Activated CD4-positive, CD25-positive, alpha-beta regulatory T cell treated with anti-CD3 and anti-CD28 coated beads, Interleukin-2, amount 50 U/mL, for 16 hours (primary cell): ENCODE measurements around the gene XXYLT1.
"Not testable (repeated sequence)": the region's sequence is repeated elsewhere in the genome, so short reads cannot be mapped to it uniquely, and the experiment has no call there.

Source experiments
- DNase-seq: peaks from one replicate; pipeline ENCODE4 v3.0.0-alpha.2; 2020; ENCODE audit warnings: low read depth, low spot score

The XXYLT1 gene

DNA sequence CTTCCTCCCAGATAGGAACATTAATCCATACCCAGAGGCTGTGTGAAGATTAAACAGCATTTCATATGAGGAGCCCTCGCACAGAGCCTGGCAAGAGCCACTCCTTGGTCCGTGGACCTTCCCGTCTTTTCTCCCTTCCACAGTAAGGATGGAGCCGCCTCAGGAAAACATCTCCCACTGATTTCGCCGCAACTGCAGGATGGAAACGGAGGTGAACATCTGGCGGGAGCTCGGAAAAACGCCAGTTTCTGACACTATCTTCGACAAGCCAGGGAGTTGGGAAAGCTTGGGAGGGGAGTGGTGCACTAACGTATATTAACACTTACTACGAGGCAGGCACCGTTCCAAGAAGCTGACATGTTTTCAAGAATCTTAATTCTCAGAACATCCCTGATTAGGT lies 157.9 kb downstream of the XXYLT1 start:
- DNase-seq, result no peak

DNA sequence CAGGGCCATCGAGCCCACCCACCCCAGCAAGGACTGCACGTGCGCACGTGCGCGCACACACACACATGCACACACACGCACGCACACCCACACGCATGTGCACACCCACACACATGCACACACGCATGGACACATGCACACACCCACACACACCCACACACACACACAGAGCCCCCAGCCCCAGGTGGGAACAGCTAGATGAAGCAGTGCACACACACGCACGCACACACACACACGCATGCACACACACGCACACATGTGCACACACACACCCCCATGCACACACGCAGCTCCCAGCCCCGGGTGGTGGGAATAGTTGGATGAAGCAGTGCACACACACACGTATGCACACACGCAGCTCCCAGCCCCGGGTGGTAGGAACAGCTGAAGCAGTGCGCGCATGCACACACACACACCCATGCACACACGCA lies 158.6 kb downstream of the XXYLT1 start:
- no peak for DNase-seq

DNA sequence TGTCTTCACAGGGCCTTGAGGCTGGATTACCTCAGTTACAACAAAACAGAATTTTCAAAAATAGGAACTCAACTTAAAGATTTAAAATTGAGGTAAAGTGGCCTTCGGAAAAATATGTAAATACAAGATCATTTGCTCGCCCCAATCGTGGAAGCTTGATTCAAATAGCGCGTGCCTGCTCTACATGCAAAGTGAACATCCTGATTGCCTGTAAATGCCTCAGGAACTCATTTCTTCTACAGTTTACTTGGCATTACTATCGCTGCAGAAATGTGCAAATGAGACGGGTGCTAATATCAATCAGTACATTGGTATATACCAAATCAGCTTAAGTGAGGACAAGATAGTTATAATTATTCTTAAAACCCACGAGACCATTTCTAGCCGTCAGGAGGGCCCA lies 159.2 kb downstream of the XXYLT1 start:
- DNase-seq, result no peak

GRCh38 chr3:195111319-195111705 lies 159.6 kb downstream of the XXYLT1 start:
- DNase-seq, result no peak

DNA sequence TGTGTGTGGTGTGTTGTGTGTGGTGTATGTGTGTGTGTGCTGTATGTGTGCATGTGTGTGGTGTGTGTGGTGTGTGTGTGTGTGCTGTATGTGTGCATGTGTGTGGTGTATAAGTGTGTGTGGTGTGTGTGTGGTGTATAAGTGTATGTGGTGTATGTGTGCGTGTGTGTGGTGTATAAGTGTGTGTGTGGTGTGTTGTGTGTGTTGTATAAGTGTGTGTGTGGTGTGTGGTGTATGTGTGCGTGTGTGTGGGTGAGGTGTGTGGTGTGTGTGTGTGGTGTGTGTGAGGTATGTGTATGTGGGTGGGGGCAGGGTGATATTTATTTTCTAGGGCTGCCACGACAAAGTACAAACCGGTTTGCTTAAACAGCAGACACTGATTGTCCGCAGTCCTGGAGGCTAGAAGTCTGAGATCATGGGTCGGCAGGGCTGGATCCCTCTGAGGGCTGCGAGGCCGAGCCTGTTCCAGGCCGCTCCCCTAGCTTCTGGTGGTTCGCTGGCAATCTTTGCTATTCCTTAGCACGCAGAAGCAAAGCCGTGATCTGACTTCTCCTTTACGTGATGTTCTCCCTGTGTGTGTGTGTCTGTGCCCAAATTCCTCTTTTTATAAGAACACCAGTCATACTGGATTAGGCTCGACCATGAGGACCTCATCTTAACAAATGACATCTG lies 160.2 kb downstream of the XXYLT1 start:
- DNase-seq, result no peak

DNA sequence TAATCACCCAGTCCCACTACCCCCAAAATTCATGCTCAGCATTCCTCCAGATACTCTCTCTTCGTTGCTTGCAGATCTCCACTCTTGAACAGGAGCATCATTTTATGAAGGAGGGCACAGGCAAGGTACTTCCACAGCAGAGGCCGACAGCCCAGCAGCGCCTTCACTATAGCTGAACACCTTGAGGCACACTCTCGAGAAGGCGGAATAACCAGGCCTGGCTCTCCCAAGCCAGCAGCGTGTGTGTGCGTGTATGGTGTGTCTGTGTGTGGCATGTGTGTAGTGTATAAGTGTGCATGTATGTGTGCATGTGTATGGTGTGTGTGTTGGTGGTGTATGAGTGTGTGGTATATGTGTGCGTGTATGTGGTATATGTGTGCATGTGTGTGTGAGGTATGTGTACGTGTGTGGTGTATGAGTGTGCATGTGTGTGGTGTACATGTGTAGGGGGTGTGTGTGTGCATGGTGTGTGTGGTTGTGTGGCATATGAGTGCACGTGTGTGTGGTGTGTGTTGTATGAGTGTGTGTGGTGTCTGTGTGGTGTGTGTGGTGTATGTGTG lies 161.8 kb downstream of the XXYLT1 start:
- DNase-seq, result no peak

DNA sequence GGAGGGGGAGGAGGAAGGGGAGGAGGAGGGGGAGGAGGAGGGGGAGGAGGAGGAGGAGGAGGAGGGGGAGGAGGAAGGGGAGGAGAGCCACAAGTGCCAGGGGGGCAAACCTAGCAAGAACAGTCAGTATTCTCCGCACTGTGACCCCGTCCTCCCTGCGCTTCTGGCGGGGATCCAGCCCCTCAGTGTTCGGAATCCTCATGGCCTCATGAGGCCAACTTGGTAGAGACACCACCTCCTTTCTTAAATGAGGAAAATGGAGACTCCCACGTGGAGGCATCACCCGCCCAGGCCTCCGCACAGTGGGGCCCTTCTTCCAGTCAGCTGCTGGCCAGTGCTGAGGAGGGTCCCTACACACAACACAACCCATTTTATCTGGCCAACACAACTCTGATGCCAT lies 163.4 kb downstream of the XXYLT1 start:
- DNase-seq, result no peak

DNA sequence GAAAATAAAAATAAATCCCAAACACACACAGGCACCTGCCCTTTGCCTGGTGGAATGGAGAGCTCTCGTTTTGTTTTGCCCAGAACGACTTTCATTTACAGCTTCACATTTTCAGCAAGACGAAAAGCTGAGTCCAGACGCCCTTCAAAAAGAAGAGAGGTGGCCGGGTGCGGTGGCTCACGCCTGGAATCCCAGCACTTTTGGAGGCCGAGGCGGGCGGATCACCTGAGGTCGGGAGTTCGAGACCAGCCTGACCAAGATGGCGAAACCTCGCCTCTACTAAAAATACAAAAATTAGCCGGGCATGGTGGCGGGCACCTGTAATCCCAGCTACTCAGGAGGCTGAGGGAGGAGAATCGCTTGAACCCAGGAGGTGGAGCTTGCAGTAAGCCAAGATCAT lies 163.9 kb downstream of the XXYLT1 start:
- not testable (repeated sequence) for DNase-seq

GRCh38 chr3:195106418-195106906 lies 164.5 kb downstream of the XXYLT1 start:
- DNase-seq, result peak; percentile 19

DNA sequence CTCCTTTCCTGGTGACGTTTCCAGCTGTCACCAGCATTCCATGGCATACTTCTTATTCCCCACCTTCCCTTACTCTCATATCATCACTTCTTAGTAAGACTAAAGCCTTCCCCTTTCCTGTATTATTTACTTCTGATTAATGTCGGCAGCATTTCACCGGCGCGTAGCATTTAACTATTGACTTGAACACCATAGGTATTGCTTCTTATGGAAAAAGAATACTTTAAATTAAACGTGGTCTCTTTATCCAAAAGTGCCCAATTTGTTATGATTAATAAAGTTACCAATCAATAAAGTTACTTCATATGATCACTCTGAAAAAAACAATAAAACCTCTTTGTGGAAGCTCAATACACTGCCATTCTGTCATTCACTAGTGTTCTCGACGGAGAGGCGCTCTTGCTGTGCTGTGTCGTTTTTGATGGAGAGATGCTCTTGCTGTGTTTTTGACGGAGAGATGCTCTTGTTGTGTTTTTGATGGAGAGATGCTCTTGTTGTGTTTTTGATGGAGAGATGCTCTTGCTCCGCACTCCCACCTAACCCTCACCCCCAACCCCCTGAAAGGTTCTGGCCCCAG lies 165.0 kb downstream of the XXYLT1 start:
- DNase-seq, result no peak

- DNase-seq, result no peak
These were observed 165.6 kb downstream of the XXYLT1 start for GRCh38 chr3:195105389-195105788.

- DNase-seq, result no peak
These were observed 166.6 kb downstream of the XXYLT1 start for GRCh38 chr3:195104340-195104739.

DNA sequence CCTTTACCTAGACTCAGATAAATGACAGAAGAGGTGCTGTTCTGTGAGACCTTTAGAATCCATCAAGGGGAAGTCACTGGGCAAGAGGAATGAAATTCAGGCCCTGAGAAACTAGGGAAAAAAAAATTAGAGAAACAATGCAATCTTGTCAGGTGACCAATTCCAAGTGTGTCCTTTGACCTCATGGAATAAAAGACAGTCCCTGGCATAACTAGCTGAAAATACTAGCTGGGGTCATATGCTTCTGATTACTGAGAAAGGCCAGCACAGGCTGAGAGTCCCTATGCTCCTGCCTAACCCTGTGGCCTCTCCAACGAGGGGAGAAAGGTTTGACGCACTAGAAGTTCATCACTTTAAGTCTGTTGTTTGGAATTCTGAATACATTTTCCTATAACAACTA lies 167.3 kb downstream of the XXYLT1 start:
- no peak for DNase-seq

GRCh38 chr3:195102609-195103467 lies 168.1 kb downstream of the XXYLT1 start:
- DNase-seq, result no peak

DNA sequence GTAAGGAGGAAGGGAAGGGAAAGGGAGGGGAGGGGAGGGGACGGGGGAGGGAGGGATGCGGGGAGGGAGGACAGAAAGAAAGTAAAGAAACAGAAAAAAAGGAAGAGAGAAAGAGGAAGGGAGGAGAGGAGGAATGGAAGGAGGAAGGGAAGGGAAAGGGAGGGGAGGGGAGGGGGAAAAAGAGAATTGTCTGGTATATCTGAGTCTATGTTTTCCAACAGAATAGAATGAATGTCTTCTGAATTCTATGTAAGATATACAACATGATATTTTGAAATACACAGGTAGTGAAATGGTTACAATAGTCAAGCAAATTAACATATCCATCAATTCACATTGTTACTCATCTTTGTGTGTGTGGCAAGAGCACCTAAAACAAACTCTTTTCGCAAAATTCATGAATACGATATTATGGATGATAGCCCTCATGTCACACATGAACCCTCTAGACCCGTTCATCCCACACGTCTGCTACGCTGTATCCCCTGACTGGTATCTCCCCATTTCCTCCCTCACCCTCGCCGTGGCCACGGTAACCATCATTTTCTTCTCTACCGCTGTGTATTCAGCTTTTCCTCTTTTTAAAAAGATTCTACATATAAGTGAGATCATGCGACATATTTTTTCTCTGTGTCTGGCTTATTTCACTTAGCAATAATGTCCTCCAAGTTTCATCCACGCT lies 168.9 kb downstream of the XXYLT1 start:
- no peak for DNase-seq

DNA sequence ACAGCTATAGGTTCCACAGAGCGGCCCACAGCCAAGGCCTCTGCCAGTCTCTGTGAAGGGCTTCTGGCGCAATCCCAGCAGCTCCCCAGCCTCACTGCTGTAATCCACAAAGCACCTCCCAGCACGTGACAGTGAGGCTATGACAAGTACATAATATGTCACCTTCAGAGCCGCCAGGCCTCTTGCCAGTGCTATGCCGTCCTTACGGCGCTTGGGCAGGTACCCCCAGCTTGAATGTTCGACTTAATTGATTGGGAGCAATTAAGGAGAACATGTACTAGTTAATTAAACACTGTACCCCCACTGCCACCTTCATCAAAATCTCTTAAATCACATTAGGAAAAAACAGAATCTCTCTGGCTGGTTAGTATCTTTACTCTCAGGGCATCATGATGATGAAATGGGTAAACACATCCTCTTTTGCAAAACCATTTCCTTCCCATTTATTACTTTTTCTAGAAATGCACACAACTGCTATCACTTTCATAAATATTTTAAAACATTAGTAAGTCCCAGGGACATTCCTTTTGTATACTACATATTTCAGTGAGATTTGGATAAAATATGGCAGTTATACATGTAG lies 169.9 kb downstream of the XXYLT1 start:
- DNase-seq, result no peak

DNA sequence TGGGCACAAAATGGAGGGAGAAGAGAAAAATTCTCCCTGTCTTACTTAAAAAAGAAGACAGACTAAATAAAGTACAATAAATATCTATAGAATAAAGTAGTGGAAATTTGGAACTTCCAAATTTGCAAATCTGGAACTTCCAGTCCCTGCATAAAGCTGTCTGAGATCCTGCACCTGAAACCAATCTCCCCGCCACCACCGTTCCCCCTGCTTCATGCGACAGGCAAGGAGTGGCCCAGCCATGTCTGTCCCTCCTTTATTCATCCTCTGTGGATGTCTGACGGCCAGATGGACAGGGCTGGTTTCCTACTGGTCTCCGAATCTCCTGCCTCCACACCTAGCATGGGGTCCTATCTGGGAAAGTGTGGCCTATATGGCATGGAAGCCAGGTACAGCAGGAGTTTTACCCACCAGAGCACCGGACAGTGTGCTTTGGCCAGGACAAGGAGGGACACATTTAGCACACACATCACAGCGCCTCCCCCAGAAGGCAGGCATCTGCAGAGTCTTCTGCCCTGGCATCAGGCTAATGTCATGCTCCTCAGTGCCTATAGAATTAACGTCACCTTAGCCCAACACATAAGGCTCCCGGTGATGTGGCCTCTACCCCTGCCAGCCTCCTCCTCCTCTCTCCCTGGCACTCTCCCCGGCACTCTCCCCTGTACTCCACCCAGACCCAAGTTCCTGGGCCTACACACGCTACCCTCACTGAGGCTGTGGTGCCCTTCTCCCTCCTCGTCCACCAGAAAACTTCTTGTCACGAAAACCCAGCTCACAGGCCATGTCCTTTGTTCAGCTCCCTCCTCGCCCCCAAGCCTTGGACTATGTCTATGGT lies 170.8 kb downstream of the XXYLT1 start:
- no peak for DNase-seq

DNA sequence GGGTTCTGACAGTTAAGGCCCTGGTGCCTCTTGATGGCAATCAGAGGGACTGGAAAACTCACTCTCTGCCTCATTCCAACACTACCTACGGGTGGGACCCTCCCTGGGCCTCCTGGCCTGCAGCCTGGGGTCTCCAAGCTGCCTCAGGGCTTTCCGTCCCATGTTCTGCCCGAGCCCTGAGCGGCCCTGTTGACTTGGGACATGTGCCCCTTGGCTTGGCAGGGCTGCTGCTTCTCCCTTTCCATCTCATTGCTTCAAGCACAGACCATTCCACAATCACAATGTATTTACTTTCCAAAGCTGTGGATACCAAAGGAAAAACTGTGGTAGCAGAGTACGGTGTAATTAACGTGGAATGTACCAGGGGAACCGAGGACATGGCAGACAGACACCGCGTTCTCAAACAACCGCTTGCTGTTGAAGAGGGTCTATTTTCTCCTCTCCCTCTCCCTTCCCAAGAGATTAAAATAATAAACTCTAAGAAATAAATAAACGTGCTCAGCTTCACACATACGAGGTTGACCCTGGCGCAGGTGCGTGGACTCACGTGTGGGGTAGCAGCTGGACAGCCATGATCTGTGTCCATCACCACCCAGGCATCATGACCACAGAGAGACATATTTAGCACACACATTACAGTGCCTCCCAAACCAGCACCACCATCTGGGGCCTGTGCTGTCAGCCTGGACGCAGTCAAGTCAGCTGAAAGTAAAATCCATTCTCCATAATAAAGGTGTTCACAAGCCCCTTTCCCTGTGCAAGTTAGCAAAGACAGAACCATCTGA lies 172.0 kb downstream of the XXYLT1 start:
- DNase-seq, result no peak
